NT2/D1 (cell line): ENCODE results near the gene ZGRF1.

Source experiments
- DNase-seq: peaks from one replicate; pipeline ENCODE4 v3.0.0-alpha.2; 2011; ENCODE audit warnings: low read depth, low spot score
- H3K27me3 ChIP-seq: 2 replicates; pipeline ENCODE4 v1.6.0; 2011; ENCODE audit warnings: mild to moderate bottlenecking; ENCODE audit not compliant: insufficient read length, insufficient read depth
- H3K36me3 ChIP-seq: 2 replicates; pipeline ENCODE4 v1.6.1; 2011; ENCODE audit warnings: mild to moderate bottlenecking, low read length, mixed read lengths; ENCODE audit not compliant: insufficient read depth, insufficient read length
- H3K4me1 ChIP-seq: 2 replicates; pipeline ENCODE4 v1.5.1; 2011; ENCODE audit not compliant: insufficient read depth, insufficient read length
- H3K4me3 ChIP-seq: 2 replicates; pipeline ENCODE4 v1.5.1; 2011; ENCODE audit warnings: low read depth; ENCODE audit not compliant: insufficient read length
- H3K9ac ChIP-seq: 2 replicates; pipeline ENCODE4 v1.6.0; 2011; ENCODE audit warnings: low read depth; ENCODE audit not compliant: insufficient read length
- H3K9me3 ChIP-seq: 2 replicates; pipeline ENCODE4 v1.5.1; 2011; ENCODE audit warnings: mild to moderate bottlenecking, low read length; ENCODE audit not compliant: insufficient read depth
- SUZ12 ChIP-seq: IDR thresholded peaks from 2 replicates; pipeline ENCODE4 v1.6.1; 2011; ENCODE audit not compliant: insufficient read length, insufficient read depth; ENCODE audit errors: extremely low read depth
- YY1 ChIP-seq: IDR thresholded peaks from 2 replicates; pipeline ENCODE4 v1.6.1; 2011; ENCODE audit not compliant: insufficient read length, insufficient read depth
- ZNF274 ChIP-seq: IDR thresholded peaks from 2 replicates; pipeline ENCODE4 v1.6.1; 2011; ENCODE audit warnings: mild to moderate bottlenecking, low read depth, low read length

The ZGRF1 gene

DNA sequence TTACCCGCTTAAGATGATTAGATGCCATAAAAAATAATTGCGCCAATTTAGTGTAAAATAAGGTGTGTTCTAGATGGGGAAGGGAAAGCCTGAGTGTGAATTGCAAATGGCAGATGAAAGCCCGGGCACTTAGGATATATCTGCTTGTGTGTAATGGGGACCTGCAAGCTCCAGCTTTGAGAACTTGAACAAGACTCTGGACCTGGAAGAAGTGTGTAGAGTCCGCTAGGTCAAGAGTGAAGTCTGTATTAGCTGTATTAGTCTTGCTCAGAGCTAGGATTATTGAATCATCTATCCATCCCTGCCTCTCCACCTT, 124.9 kb downstream of the ZGRF1 start:
- DNase-seq: no peak
- Histone ChIP-seq H3K4me1 (peaks cover 4% of the 10 kb centered on the region), H3K36me3 (no peaks in the 10 kb centered on the region), H3K9me3 (no peaks in the 10 kb centered on the region), H3K27me3 (peaks cover 100% of the 10 kb centered on the region), H3K4me3 (no peak overlapping the region), H3K9ac (no peak overlapping the region)
- TF ChIP-seq SUZ12: no peak
- TF ChIP-seq YY1: no peak
- no peak for TF ChIP-seq ZNF274

DNA sequence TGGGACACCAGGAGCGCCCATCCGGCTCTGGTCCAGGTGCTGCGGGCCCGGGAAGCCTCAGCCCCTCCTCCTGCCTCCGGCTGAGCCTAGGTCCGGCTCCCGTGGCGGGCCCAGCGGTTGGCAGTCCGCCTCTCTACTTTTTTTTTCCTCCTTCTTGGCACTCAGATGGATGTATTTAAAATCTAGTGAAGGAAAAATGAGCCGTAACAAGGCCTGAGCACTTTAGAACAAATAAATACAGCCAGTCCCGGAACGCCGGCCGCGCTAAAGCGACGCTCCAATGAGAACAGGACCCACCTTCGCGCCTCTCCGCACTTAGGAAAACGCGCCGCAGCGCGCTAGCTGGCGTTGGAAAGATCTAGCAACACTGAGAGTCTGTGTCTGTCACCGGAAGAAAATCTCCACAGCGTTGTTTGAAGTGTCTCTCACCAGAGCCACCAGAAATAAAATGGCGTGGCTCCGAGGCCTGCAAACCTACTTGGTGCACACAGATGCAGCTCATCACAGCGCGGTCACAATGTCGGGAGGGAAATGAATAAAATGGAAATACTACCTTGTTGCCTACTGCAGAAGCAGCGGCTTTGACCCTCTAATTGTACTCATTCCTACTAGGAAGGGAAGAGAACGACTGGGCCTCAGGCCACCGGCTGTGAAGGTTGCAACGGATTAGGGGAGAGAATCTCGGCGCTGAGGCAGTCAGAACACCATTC, 125.5 kb downstream of the ZGRF1 start:
- peak overlapping the region; percentile 50 for H3K9ac ChIP-seq
- DNase-seq: no peak
- peaks cover 100% of the 10 kb centered on the region for H3K27me3 ChIP-seq
- no peaks in the 10 kb centered on the region for H3K9me3 ChIP-seq
- peak; percentile 76 for TF ChIP-seq SUZ12
- no peak for TF ChIP-seq YY1
- peaks cover 4% of the 10 kb centered on the region for H3K4me1 ChIP-seq
- H3K36me3 ChIP-seq: no peaks in the 10 kb centered on the region
- H3K4me3 ChIP-seq: no peak overlapping the region

DNA sequence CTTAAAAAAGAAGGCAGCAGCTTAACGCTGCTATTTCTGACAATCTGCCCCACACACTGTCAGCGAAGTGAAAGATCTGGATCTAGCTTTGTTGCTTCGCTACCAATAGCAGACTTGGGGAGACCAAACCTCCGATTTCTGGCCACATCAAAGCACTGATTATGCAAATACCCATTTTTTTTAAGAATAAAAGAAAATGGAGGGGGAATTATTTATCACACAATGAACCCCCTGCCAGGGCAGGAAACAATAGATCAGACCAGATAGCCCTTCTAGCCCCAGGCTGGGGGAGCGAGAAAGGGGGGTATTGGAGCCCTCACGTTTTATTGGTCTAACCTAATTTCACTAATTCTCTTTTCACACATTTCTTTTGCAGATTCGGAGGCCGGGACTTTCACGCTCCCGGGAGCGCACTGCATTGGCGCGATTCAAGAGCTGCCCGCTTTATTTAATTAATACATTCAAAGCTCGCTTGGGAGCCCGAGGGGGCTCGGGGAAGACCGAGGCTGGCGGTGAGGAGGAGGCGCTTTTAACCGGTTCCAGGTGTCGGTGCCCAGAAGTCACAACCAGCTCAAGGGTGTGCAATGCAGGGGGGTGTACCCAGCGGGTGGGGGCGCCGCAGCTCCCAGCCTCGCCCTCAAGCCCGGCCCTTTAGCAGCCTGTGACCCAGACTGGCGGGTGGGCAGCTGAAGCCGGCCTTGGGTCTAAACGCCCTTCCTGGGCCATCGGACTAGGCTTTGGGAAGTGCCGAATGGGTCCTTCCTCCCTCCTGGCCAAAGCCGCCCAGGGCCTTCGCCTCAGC, 126.2 kb downstream of the ZGRF1 start:
- H3K9me3 ChIP-seq: no peaks in the 10 kb centered on the region
- H3K36me3 ChIP-seq: no peaks in the 10 kb centered on the region
- no peak overlapping the region for H3K4me3 ChIP-seq
- DNase-seq: no peak
- TF ChIP-seq SUZ12 (peak; percentile 83), YY1 (no peak)
- peaks cover 100% of the 10 kb centered on the region for H3K27me3 ChIP-seq
- H3K9ac ChIP-seq: peak overlapping the region; percentile 50
- peaks cover 4% of the 10 kb centered on the region for H3K4me1 ChIP-seq

DNA sequence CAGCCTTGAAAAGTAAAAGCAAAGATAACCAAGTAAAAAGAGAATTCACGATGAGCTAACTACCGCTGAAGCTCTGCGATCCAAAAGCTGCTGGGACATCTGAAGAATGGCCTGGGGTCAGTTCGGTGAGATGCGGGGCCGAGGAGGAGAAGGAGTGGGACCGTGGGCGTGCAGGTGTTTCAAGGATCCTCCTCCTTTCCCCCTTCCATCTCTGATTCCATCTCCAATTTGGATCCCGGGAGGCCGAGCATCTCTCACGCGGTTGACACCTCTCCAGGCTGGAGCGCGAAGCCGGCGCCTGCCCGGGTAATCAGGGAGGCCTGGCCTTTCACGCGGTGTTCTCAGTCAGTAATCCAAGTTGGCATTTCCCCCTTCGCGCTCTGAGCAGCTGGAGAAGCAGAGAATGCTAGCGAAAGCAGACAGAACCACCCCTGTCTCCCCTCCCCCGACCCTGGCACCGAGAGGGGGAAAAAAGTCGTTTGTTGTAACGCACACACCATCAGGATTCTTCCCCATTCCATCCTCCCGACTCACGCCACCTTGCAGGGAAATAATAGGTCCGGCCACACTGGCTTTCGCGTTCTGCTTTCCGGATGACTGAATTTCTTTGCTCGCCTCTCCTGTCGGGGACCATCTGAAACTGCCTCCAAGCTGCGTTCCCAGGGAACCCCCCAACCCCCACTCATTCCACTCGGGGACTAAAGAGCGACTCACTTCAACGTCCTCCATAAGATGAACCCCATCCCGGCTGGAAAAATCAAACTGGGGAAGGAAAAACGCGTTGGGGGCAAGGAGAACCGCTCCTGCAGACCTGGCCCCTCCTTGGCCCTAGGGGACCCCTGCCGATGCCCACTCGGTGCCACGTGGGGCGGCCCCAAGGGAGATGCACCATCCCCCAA, 127.2 kb downstream of the ZGRF1 start:
- DNase-seq: no peak
- TF ChIP-seq ZNF274: no peak
- peak; percentile 47 for TF ChIP-seq SUZ12
- no peak for TF ChIP-seq YY1
- Histone ChIP-seq H3K4me3 (no peak overlapping the region), H3K4me1 (peaks cover 4% of the 10 kb centered on the region), H3K9ac (no peak overlapping the region), H3K36me3 (no peaks in the 10 kb centered on the region), H3K9me3 (no peaks in the 10 kb centered on the region), H3K27me3 (peaks cover 96% of the 10 kb centered on the region)

DNA sequence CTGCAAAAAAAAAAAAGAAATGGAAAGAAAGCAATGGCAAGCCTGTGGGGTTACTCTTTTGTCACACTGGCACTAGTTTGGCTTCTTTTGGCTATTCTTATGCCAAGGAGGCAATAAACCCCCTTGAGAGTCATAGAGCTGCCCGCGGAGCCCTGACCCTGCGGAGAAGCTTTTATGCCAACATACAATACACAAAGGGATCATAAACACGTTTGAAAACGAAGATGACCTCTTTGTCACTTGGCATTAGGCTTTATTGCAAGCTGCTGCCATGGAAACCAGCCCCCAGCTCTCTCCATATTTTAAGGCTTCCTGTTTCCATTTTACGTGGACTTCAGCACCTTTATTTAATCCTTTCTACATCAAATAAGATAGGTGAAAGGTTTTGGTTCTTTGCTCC, 128.4 kb downstream of the ZGRF1 start:
- Histone ChIP-seq H3K36me3 (no peaks in the 10 kb centered on the region), H3K4me3 (no peak overlapping the region), H3K9ac (no peak overlapping the region), H3K27me3 (peaks cover 91% of the 10 kb centered on the region), H3K4me1 (peaks cover 4% of the 10 kb centered on the region), H3K9me3 (no peaks in the 10 kb centered on the region)
- TF ChIP-seq ZNF274 (no peak), SUZ12 (no peak), YY1 (no peak)
- no peak for DNase-seq

DNA sequence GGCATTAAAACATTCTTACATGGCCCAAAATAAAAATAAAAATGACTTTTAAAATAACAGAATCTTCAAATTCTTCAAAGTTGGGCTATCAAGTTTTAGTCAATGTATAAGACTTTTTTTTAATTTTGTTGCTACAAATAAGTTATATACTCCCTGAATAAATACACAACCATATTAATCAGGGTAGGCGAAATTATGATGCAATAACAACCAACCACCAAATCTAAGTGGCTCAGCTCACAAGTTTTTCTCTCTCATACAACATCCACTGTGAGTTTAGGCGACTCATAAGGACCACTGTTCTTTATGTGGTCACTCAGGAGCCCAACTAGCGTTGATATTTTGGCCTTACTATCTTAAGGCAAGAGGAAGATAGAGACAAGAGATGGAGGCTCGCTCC, 131.9 kb downstream of the ZGRF1 start:
- TF ChIP-seq ZNF274 (no peak), SUZ12 (no peak), YY1 (no peak)
- H3K36me3 ChIP-seq: no peaks in the 10 kb centered on the region
- H3K9me3 ChIP-seq: no peaks in the 10 kb centered on the region
- no peak overlapping the region for H3K9ac ChIP-seq
- H3K4me3 ChIP-seq: no peak overlapping the region
- DNase-seq: no peak
- H3K27me3 ChIP-seq: peaks cover 57% of the 10 kb centered on the region
- H3K4me1 ChIP-seq: no peaks in the 10 kb centered on the region

DNA sequence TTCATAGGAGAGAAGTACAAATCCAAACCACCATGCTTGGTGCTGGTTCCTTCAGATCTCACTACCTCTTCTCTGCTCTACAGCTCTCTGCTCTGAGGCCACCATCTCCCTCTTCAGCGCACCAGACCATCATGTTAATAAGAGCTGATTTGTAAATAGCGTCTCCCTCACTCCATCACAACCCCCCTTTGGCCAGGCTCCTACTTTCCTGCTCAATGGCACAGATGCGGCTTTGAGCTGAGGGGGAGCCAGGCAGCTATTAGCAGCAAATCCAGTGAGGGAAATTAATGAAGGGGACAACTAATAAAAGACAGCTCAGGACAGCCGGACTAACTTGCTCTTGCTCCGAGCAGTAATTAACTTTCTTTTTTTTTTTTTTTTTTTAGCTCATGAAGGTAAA, 133.8 kb downstream of the ZGRF1 start:
- TF ChIP-seq ZNF274: no peak
- no peak for TF ChIP-seq SUZ12
- TF ChIP-seq YY1: no peak
- H3K27me3 ChIP-seq: peaks cover 38% of the 10 kb centered on the region
- no peak overlapping the region for H3K9ac ChIP-seq
- no peak for DNase-seq
- H3K4me3 ChIP-seq: no peak overlapping the region
- no peaks in the 10 kb centered on the region for H3K9me3 ChIP-seq
- H3K4me1 ChIP-seq: no peaks in the 10 kb centered on the region
- no peaks in the 10 kb centered on the region for H3K36me3 ChIP-seq
